HG02610 (cell line): Measurements from ENCODE around the gene MYL6B.
"Not testable (repeated sequence)": the region's sequence is repeated elsewhere in the genome, so short reads cannot be mapped to it uniquely, and the experiment has no call there.

ENCODE experiments used
- ATAC-seq: cut with Tn5 transposase; IDR thresholded peaks from one replicate; pipeline ENCODE4 v1.9.1; 2021; ENCODE audit warnings: mild to moderate bottlenecking, moderate library complexity; ENCODE audit not compliant: unreplicated experiment

MYL6B gene

DNA sequence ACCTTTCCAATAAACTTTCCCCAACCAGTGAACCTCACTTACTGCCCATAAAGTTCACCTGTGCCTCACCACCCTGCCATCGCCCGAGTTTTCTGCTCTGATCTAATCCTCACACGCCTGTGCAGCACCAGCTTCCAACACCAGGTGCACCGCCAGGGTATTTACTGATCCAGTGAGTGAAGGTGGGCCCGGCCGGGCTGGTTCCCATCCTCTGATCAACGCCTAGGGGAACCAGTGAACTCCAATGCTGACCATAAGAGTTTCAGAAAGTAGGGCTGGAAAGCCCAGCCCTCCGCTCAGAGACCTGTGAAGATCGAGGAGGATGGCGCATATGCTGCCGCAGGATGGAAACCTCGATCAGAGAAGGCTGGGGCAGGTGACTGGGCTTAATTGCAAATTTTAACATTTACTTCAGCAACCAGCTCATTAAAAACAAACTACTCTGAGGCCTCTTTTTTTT is 685 bp upstream of the MYL6B start:
- ATAC-seq = peak; percentile 60

GRCh38 chr12:56152756-56153677 is 630 bp downstream of the MYL6B start:
- ATAC-seq = no peak

DNA sequence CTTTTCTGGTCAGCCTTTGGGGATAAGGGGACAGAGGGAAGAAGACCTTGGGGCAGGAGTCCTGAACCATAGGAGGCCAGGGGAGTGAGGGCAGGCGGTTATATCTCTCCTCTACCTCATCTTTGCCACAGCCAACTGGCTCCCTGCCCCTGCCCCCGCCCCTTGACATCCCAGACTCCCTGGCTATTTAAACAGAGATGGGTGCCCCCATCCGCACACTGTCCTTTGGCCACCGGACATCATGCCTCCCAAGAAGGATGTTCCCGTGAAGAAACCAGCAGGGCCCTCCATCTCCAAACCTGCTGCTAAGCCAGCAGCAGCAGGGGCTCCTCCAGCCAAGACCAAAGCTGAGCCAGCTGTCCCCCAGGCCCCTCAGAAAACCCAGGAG is 1.3 kb downstream of the MYL6B start:
- ATAC-seq = no peak

GRCh38 chr12:56154246-56154771 is 1.9 kb downstream of the MYL6B start:
- no peak for ATAC-seq

GRCh38 chr12:56154818-56155217 is 2.4 kb downstream of the MYL6B start:
- ATAC-seq = no peak

DNA sequence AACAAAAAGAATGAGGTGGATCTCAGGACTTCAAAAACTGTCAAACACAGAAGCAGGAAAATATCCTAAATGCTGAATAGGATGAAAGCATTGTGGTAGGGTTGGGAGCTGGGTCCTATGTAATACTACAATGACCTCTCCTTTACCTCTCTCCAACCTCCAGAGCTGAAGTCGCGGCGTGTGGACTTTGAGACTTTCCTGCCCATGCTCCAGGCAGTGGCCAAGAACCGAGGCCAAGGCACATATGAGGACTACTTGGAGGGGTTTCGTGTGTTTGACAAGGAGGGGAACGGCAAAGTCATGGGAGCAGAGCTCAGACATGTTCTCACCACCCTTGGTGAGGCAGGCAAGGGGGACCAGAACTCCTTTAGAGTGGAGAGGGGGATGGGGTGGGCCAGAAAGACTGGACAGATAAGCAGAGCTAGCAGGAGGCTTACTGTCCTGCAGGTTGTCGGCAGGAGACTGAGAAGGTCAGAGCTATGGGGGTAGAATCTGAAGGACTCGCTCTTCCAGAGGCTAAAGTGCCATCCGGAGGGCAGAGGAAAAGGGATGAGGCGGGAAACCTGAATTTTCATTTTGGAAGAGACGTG is 3.0 kb downstream of the MYL6B start:
- ATAC-seq = no peak

DNA sequence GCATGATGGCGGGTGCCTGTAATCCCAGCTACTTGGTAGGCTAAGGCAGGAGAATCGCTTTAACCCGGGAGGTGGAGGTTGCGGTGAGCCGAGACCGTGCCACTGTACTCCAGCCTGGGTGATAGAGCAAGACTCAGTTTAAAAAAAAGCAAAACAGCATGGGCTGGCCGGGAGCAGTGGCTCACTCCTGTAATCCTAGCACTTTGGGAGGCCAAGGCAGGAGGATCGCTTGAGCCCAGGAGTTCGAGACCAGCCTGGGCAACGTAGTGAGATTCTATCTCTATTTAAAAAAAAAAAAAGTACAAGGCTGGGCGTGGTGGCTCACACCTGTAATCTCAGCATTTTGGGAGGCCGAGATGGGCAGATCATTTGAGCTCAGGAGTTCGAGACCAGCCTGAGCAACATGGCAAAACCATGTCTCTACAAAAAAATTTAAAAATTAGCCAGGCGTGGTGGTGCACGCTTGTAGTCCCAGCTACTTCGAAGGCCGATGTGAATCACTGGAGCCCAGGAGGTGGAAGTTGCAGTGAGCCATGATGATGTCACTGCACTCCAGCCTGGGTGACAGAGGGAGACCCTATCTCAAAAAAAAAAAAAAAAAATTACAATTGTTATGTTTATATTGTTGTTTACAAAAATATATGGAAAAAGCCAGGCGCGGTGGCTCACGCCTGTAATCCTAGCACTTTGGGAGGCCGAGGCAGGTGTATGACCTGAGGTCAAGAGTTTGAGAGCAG is 4.2 kb downstream of the MYL6B start:
- ATAC-seq = not testable (repeated sequence)

DNA sequence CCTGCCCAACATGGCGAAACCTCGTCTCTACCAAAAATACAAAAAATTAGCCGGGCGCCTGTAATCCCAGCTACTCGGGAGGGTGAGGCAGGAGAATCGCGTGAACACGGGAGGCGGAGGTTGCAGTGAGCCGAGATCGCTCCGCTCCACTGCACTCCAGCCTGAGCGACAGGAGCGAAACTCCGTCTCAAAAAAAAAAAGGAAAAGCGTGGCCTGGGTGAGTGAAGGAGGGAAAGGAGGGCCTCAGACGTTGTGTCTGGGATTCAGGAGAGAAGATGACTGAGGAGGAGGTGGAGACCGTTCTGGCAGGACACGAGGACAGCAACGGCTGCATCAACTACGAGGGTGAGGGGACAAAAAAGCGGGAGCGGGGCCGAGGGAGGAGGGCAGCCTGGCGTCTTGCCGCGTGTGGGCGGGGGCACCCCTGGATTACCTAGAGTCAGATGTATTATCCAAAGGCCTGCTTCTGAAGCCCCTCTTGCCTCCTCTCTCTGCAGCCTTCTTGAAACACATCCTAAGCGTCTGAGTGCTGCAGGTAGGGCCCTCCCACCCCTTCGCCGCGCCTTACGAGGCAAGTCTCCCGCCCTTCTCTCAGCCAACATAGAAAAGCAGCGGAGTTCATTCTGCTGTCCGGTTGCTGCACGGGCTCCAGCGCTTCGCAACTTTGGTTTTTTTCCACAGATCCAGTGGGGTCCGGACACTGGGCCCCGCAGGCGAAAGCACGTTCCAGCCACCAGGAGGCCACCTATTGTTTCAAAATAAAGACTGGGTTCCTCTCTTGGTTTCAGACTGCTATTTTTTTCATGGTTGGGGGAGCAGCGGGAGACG is 5.0 kb downstream of the MYL6B start:
- ATAC-seq = peak; percentile 20

DNA sequence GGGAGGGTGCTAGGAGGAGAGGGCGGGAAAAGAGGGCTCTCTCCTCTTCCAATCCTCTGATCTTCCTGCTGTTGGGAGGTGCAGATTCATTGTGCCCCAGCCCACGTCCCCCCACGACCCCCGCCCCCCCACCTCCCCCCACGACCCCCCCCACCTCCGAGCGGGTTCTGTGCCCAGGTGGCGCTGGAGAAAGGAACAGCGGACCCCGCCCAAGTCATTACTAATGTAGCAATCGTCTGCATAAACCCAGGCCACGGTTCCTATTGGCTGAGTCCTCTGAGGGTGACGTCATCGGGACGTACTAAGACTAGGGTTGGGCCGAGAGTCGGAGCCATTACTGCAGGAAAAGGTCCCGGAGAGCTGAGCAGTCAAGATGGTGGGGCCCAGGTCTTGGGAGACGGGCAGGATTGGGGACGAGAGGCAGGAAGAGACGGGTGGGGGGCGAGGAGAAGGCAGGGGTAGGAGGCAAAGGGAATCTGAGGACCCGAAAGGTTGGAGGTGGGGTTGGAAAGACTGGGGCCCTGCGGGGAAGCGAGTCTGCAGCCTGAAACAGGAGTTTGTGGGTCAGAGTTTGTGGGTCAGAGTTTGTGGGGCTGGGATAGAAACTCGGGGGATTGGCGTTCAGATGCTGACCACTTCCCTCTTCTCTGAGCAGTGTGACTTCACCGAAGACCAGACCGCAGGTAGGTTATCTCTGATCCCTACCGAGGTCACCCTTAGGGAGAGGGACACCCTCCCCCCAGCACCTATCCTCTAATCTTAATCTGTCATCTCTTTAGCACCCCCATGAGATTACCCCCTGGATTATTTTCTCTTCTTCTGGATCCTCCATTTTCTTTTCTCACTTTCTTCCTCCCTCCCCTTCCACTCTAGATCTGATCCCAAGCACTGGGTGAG is 5.9 kb downstream of the MYL6B start, which contains the start of gene MYL6:
Gene MYL6 (plus strand): TSS at position 331 of the 897 bp plus-strand sequence. CDS start 43 bp downstream, at position 374.
- peak; percentile 79 for ATAC-seq

GRCh38 chr12:56158926-56159461 is 6.6 kb downstream of the MYL6B start:
- ATAC-seq = no peak

DNA sequence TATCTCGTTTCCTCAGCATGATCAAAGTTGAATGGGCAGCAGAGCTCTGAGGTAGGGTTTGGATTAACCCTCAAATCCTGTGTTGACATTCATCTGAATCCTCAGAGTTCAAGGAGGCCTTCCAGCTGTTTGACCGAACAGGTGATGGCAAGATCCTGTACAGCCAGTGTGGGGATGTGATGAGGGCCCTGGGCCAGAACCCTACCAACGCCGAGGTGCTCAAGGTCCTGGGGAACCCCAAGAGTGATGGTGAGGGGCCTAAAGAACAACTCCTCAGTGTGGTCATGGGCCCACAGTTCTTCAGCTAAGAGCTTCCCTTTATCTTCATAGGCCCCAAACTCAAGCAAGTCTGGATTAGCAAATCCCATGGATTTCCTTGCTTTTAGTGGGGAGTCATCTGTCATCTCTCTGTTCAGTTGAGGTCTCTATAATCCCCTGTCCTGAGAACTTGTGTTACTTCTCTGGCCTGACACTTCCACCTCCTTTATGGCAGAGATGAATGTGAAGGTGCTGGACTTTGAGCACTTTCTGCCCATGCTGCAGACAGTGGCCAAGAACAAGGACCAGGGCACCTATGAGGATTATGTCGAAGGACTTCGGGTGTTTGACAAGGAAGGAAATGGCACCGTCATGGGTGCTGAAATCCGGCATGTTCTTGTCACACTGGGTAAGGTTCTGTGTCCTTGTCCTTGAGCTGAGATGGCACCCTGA is 7.2 kb downstream of the MYL6B start:
- no peak for ATAC-seq

GRCh38 chr12:56160193-56160763 is 7.9 kb downstream of the MYL6B start:
- no peak for ATAC-seq

DNA sequence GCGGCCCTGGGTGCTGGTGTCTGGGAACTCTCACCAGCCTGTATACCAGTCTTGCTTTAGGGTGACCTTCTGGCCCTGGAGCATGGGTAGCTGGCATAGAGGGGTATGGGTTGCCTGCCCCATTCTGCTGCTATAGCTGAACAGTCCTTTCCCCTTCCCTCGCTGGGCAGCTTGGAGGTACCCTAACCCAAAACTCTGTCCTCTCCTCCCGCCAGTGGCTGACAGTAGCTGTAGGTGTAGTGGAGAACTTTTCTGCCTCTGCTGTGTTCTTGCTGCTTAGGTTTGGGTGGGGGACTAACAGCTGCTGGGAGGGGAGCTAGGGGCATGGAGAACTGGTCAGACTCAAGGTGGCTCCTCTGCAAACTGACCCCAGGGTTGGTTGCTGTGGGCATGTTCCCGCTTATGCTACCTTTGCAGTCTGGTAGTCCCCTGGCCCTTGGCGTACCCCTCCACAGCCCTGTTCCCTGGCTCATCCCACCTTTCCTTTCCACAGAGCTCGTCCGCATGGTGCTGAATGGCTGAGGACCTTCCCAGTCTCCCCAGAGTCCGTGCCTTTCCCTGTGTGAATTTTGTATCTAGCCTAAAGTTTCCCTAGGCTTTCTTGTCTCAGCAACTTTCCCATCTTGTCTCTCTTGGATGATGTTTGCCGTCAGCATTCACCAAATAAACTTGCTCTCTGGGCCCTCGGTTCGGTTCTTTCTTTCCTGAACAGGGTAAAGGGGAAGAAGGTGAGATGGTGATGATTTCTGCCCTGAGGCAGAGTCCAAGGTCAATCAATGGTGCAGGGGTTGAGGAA is 8.7 kb downstream of the MYL6B start:
- no peak for ATAC-seq

DNA sequence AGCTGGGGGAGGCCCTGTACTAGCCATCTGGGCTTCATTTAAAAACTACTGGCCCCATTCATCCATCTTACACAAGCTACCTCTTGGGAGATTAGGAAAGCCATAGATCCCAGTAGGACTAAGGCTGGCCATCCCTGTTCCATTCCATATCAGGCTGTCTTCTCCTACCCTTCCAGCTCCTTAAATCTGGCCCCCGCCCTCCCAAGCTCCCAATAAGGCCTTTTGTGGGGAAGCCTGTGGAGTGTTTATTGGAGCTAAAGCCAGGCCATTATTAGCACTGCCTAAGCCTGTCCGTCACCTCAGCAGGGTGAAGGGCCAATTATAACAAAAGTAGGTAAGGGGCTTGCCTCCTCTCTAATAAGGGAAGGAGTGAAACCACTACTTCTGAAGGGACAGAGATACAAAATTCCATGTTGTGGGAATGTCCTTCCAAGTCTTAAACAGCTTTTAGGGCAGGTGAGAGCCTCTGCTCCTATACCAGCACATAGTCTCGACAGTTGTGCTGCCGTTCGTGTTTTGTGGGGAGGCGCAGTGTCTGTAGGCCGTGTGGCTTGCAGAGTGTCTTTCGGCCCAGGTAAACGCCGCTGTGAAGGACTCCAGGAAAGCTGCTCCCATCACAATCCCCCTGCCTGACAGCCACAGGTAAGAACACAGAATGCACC is 9.4 kb downstream of the MYL6B start:
- no peak for ATAC-seq

DNA sequence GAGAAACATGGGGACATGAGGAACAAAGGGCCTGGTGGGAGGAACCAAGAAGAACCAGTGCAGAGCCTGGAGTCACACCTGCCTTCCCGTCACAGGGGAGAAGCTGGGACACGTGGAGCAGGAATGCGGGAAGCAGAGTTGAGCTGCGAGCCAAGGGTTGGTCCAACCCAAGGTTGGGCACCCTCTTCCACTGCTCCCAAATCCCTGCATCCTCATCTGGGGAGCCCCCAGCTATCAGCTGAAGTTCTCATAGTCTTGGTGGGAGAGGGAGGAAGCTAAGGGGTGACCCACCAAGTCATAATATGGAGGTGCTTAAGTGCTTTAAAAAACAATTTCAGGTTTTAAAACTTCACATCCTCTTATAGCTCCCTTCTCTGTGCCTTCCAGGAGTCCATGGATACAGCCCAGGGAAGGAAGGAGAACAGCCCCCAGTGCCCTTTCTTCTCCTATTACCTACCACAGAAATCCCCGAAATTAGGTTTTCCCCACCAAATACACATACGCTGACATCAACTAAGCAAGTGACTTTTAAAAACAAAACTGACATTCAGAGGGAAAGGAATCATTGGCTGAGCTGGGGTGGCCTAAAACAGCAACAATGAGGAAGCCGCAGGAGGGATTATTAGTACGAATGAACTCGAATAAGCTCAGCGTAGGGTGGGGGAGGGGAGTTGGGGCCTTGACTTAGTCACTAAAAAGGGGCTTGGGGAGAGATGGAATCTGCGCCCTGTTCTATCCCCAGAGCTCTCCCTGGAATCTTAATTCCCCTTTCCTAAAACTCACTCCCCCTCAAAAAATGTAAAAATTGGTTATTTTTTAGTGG is 10.3 kb downstream of the MYL6B start:
- no peak for ATAC-seq
